Chondrocyte (in vitro differentiated cells): ENCODE results near the gene PTPRCAP. TPM values are rescaled to one million over a fixed set of nuclear protein-coding genes. Genes with fewer than 3 reads are reported as not detected.

Experiments used
- DNase-seq: peaks from one replicate; pipeline ENCODE4 v3.0.0; 2021; ENCODE audit warnings: mixed read lengths, low spot score
- H3K27ac Mint-ChIP-seq: one replicate; pipeline ENCODE4 v1.8.0; 2021; ENCODE audit warnings: mild to moderate bottlenecking, moderate library complexity, mixed read lengths; ENCODE audit not compliant: unreplicated experiment
- H3K27me3 Mint-ChIP-seq: 2 replicates; pipeline ENCODE4 v1.8.0; 2021; ENCODE audit warnings: low read depth, mixed read lengths
- H3K36me3 Mint-ChIP-seq: 2 replicates; pipeline ENCODE4 v1.8.0; 2021; ENCODE audit warnings: low read depth, mixed read lengths
- H3K4me1 Mint-ChIP-seq: 2 replicates; pipeline ENCODE4 v1.8.0; 2021; ENCODE audit warnings: low read depth, mild to moderate bottlenecking, mixed read lengths
- H3K4me3 Mint-ChIP-seq: one replicate; pipeline ENCODE4 v1.8.0; 2021; ENCODE audit warnings: mild to moderate bottlenecking, moderate library complexity, mixed read lengths; ENCODE audit not compliant: unreplicated experiment
- H3K9me3 Mint-ChIP-seq: 2 replicates; pipeline ENCODE4 v1.8.0; 2021; ENCODE audit warnings: low read depth, mixed read lengths
- total RNA-seq: library from RNA; stranded (reverse); gene quantifications from 3 replicates; pipeline ENCODE4 v1.2.1, GENCODE V29; 2021
- TF ChIP-seq, protein P1 (sequence below): fragments of 200-600 bp; sonication (generic); IDR thresholded peaks from 2 replicates; pipeline ENCODE4 v1.5.0; 2021; ENCODE audit warnings: antibody characterized with exemption, mild to moderate bottlenecking, moderate library complexity

The PTPRCAP gene
- total RNA-seq, 1 donor from 2014 or later, result 0.47 TPM

DNA sequence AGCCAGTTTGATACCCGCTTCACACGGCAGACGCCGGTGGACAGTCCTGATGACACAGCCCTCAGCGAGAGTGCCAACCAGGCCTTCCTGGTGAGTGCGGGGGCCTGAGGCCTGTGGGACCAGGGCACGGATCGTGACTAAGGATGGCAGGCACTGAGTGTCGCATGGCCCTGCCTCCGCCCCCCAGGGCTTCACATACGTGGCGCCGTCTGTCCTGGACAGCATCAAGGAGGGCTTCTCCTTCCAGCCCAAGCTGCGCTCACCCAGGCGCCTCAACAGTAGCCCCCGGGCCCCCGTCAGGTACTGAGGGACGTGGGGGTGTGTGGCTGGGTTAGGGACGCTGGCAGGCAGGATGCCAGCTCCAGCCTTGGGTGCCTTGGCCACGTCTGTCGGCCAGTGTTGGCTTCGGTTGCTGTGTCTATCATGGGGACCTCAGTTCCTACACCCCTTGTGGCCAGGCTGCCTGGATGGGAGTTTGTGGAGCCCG lies 3.0 kb downstream of the PTPRCAP start:
- no peaks in the 10 kb centered on the region for H3K27me3 Mint-ChIP-seq
- H3K4me1 Mint-ChIP-seq, result peaks cover 10% of the 10 kb centered on the region
- H3K9me3 Mint-ChIP-seq, result no peaks in the 10 kb centered on the region
- H3K36me3 Mint-ChIP-seq, result peaks cover 2% of the 10 kb centered on the region
- no peak overlapping the region for H3K27ac Mint-ChIP-seq
- H3K4me3 Mint-ChIP-seq, result no peak overlapping the region
- TF ChIP-seq, protein P1, sequence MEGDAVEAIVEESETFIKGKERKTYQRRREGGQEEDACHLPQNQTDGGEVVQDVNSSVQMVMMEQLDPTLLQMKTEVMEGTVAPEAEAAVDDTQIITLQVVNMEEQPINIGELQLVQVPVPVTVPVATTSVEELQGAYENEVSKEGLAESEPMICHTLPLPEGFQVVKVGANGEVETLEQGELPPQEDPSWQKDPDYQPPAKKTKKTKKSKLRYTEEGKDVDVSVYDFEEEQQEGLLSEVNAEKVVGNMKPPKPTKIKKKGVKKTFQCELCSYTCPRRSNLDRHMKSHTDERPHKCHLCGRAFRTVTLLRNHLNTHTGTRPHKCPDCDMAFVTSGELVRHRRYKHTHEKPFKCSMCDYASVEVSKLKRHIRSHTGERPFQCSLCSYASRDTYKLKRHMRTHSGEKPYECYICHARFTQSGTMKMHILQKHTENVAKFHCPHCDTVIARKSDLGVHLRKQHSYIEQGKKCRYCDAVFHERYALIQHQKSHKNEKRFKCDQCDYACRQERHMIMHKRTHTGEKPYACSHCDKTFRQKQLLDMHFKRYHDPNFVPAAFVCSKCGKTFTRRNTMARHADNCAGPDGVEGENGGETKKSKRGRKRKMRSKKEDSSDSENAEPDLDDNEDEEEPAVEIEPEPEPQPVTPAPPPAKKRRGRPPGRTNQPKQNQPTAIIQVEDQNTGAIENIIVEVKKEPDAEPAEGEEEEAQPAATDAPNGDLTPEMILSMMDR, result no peak
- no peak for DNase-seq

DNA sequence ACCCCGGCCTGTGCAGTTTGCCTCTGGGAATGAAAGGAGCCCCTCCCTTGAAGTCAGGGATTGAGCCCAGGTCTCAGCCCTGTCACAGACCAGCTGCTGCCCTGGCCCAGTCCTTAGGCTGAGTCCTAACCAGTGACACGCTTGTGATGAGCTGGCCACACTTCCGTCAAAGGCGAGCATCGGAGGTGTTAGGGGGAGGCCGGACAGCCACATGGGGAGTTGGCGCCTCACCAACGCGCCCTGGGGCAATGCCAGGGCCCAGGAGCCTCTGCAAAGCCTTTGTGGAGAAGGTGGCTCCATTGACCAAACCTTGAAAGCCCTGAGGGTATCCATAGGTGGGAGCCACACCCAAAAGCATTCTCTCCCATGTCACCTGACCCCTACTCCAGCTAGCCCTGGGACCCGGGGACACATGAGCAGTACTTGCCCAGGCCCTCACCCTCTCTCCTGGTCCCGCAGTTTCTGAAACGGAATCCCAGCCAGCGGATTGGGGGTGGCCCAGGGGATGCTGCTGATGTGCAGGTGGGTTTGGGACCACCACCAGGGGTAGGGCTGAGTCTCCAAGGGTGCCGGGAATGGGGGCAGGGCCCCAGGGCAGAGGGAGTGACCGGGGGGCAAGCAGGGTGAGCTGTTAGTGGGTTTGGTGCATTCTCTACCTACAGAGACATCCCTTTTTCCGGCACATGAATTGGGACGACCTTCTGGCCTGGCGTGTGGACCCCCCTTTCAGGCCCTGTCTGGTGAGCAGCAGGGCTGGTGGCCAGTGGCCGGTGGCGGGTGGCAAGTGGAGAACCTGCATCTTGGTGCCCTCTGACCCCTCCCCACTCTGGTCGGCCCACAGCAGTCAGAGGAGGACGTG lies 3.7 kb downstream of the PTPRCAP start:
- Mint-ChIP-seq H3K9me3 (no peaks in the 10 kb centered on the region), H3K4me1 (peaks cover 12% of the 10 kb centered on the region), H3K27ac (no peak overlapping the region), H3K4me3 (no peak overlapping the region), H3K36me3 (peaks cover 2% of the 10 kb centered on the region), H3K27me3 (no peaks in the 10 kb centered on the region)
- TF ChIP-seq, protein P1, result no peak
- DNase-seq, result no peak

DNA sequence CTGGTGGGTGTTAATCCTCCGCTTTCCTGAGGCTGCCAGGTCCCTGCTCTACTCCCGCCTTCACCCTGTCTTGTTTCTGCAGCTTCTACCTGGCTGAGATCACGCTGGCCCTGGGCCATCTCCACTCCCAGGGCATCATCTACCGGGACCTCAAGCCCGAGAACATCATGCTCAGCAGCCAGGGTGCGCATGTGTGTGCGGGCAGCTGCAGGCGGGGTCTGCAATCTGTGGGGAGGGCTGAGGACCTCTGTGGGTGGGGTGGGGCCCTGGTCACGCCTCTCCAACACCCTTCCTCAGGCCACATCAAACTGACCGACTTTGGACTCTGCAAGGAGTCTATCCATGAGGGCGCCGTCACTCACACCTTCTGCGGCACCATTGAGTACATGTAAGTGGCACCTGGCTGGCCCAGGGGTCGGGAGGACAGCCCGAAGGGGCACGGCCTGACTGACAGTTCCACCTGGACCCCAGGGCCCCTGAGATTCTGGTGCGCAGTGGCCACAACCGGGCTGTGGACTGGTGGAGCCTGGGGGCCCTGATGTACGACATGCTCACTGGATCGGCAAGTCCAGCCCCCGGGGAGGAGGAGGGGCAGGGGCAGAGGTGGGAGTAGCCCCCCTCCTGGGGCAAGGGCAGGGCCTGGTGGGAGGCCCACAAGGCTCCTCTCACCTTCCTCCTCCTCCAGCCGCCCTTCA lies 4.7 kb downstream of the PTPRCAP start:
- H3K4me3 Mint-ChIP-seq, result no peak overlapping the region
- peaks cover 2% of the 10 kb centered on the region for H3K36me3 Mint-ChIP-seq
- no peaks in the 10 kb centered on the region for H3K27me3 Mint-ChIP-seq
- H3K27ac Mint-ChIP-seq, result no peak overlapping the region
- TF ChIP-seq, protein P1, result no peak
- H3K4me1 Mint-ChIP-seq, result peaks cover 18% of the 10 kb centered on the region
- no peaks in the 10 kb centered on the region for H3K9me3 Mint-ChIP-seq
- no peak for DNase-seq

DNA sequence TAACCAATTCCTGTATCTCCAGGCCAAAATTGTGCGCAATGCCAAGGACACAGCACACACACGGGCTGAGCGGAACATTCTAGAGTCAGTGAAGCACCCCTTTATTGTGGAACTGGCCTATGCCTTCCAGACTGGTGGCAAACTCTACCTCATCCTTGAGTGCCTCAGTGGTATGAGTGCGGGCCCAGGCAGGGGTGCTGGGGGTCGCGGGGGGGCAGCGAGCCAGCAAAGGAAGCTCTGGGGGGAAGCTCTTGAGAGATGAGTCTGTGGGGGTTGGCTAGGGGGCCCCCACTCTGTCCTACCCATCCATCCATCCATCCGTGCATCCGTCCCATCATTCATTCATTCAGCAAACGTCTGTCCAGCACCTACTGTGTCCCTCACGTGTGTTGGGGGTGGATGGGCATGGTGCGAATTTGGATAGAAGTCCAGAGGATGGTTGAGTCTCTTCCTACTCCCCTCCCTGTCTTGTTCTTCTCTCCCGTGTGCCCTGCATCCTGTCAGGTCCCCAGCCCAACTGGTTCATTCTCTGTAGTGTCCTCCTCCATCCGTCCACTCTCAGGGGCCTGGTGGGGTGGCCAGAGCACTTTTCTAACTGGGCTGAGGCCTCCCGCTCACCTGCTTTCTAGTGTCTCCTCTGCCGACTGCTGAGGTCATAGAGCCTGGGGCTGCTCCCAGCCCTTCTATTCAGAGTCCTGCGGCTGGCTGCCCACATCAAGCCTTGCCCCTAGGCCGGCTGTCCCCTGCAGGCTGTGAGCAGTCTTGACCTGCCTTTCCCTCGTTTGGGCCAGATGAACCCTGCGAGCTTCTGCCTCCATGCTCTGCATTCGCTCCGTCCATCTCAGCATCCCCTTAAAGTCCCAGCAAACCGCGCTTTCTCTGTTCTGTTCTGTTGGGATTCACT lies 5.9 kb downstream of the PTPRCAP start:
- Mint-ChIP-seq H3K36me3 (peaks cover 2% of the 10 kb centered on the region), H3K4me3 (no peak overlapping the region)
- TF ChIP-seq, protein P1, result no peak

More for the DNA sequence above, 5.9 kb downstream of the PTPRCAP start:
- H3K27ac Mint-ChIP-seq, result no peak overlapping the region
- no peaks in the 10 kb centered on the region for H3K27me3 Mint-ChIP-seq
- no peak for DNase-seq
- H3K4me1 Mint-ChIP-seq, result peaks cover 20% of the 10 kb centered on the region
- H3K9me3 Mint-ChIP-seq, result no peaks in the 10 kb centered on the region
